NCI-H2029 (cell line): ENCODE results near the gene SIGMAR1.

ENCODE experiments used
- DNase-seq: peaks from one replicate; lab custom pipeline; 2025; lab: John Stamatoyannopoulos, UW

The SIGMAR1 gene

DNA sequence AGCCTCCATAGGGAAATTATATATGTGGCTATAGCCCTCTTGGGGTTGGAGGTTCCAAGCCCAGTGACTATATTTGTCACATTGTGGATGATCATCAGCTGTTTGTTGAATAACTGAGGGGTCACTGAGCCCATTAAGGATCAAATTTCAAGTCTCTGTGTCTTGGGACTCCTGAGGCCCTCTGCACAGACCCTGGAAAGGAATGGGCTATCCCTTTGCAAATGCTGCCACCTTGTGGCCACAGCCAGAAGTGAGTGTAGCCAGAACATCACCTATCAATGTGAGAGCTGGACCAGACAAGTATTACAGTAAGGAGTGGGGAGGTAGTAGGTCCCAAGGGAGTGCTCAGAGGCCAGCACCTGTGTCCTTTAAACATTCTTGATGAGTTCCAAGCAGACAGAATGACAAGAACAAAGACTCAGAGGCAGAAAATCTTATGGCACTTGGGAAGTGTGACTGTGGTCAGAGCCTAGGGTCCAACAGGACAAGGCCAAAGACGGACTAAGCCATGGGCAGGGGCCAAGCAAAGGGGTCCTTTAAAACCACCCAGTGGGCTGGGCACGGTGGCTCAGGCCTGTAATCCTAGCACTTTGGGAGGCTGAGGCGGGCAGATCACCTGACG, 33.9 kb downstream of the SIGMAR1 start:
- peak; percentile 31 for DNase-seq

GRCh38 chr9:34601937-34602573, 35.5 kb downstream of the SIGMAR1 start:
- DNase-seq: no peak

DNA sequence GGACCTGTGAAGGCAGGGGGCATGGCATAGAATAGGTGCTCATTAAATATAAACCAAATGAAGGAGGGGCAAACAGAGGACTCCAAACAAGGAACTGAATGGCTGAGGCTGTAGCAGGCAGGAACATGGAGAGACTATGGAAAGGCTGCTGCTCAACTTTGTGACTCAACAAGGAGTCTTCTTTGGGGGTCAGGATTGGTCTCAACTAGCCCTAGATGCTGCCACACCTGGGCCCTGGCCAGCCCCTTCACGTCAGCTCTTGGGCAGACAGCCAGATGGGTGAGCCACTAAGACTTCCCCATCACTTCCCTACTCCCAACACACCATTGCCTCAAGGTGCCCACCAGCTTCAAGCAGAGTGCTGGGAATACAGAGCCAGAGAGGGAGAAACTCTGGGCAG, 36.7 kb downstream of the SIGMAR1 start:
- no peak for DNase-seq

- no peak for DNase-seq
Observed at GRCh38 chr9:34599546-34599945, 38.0 kb downstream of the SIGMAR1 start.

DNA sequence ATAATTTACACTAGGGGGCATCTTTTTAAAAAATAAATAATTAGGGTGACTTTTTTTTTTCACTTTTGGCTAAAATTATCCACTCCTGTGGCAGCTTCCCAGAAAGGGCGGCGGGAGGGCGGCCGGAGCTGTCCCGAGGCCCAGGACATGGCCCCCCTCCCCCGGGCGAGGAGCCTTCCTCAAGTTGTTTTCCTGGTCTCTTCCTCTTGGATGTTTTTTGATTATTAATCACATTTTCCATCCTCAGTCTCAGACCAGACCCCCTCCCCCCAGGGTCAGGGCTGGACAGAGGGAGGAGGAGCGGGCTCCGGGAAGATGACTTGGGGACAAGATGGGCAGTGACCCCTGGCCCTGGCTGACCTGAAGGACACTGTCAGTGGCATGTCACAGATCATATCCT, 43.4 kb downstream of the SIGMAR1 start:
- no peak for DNase-seq

DNA sequence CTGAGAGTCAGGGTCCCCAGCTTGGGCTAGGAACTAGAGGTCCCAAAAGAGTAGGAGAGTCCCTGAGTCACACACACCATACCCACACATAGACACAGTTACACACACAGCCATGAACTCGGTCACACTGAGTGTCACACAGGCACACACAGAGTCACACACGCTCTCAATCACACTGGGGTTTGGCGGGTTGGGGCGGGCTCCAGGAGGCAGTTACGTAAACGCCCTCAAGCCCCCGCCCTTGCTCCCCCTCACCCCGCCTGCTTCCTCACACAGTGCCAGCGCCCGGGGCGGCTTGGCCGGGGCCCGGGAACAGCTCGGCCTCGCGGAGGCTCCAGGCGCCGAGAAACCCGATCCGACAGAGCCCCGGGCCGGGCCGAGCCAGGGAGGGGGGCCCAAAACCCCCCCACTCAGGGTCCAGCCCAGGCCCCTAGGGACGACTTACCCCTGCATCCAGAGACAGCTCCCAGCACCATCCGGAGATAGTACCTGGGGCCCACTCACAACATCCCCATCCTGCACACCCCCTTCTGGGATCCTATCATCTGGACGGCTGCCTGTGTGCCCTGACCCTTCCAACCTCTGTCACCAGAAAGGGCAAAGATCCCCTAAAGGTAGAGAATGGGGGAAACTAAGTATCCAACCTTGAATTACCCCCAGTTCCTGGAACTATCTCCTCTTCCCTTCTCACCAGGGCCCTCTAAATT, 44.5 kb downstream of the SIGMAR1 start:
- DNase-seq: no peak

DNA sequence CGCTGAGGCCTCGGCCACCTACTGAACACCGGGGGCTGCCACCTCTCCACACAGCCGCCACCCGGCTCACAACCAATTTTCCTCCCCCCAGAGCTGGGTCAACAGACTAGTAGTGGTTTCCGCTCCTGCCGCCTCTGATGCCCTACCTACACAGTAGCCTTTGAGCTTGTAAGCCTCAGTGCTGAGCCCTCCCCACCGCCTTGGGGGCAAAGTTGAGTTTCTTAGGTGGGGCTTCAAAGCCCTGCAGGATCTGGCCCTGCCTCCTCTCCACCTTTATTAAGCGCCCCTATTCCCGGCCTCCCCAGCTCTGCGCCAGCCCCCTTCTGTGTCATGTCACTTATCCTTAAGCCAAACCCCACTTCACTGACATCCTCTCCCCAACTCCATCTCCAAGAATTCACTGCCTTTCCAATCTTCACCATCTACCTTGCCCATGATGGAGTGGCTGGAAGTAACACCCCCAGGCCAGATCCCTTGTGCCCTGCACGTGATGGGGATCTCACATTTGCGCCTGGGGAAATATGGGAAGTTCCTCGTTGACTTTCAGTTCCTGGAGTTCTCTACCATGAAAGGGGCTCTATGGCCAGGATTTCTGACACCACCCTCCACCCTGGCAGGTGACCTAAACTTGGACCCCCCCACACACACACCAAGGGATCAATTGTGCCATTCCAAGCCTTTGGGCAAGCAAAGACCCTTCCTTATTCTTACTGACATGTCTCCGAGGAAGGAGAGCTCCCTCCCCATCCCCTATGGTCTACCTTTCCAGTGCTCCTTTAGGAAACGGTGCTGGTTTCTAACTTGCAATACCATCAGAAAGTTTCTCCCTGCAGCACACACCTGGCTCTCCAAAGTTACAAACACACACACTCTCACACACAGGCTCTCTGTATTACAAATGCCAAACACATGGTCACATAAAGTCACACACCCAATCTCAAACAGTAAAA, 45.4 kb downstream of the SIGMAR1 start:
- no peak for DNase-seq

DNA sequence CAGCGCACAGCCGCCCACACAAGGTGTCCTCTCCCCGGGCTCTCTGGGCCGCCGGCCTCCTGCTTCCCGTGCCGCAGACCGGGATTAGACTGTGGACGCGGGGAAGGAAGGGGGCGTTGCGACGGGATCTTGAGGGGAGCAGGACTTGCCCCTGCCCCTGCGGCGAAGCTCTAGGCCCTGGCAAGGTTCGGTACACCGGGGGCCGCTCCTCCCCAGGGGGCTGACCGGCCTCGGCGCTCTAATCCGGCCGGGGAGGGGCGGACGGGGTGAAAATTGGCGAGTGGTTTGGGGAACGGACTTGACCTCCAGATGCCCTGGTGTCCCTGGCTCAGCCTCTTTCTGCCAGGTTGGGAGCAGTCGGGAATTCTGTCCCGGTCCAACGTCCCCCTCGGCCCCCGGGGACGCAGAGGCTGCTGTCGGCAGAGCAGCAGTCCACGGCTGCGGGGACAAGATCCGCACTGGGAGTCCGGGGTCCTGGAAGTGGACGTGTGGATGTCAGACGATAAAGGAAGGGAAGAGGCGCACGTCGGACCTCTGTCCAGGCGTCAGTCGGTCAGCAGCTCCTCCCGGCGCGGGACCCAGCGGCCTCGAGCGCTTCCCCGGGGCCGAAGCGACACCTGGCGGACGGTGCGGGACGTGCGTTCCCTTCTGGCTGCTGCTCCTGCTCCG, 46.2 kb downstream of the SIGMAR1 start:
- DNase-seq: peak; percentile 40

DNA sequence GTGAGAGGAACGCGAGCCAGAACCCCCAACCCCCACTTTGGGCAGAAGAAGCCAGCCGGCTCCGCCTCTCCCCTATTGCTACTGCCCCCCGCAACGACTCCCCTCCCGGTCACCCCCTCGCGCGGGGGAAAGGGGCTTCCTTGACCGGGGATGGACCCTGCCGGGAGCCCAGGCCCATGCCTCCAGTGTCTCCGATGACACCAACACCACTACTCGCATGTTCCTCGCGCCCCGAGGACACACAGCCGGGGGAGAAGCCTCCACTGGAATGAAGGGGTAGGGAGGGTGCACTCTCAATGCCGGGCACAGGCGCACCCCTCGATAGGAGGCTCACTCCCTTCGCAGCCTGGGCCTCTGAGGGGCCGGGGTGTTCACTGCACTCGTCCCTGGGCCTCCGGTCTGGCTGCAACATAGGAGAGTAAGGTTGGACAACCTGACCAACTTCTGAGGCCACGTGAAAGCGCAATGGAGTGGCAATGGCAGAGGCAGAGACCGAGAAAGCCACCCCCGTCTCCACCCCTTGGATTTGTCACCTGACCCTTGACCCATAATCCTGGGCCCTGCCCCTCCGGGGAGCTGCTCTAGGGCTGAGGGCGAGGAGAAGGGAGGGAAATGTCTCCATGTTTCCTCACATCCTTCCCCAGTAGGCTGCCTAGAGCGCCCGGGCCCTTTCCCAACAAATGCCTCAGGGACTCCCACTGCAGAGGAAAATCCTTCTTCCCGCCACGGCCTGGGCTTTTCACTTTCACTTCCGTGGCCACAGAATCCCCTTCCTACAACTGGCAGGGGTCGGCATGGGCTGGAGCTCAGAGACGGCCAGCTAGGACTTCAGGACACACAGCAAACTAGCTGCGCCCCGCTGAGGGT, 47.0 kb downstream of the SIGMAR1 start:
- DNase-seq: no peak

- DNase-seq: peak; percentile 42
Observed at GRCh38 chr9:34589636-34590380, 47.8 kb downstream of the SIGMAR1 start, which contains the start of gene CNTFR. CNTFR (minus strand) TSS chr9:34589724; CDS start chr9:34568981, 20,743 bp downstream.

- DNase-seq: no peak
Observed at GRCh38 chr9:34588671-34589635, 48.6 kb downstream of the SIGMAR1 start.

DNA sequence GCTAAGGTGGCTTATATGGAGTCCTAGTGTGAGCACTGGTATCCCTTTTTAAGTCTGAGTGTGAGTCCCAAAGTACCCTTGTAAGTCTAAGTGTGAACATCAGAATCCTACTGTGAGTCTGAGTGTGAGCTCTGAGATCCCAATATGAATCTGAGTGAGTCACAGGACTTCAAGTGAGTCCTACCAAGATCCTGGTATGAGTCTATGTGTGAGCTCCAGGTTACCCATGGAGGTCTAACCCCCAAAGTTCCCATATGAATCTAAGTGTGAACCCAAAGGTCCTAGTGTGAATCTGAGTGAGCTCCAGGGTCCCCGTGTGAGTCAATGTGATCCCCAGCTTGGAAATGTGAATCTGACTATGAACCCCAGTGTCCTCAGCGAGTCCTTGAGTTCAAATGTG, 50.3 kb downstream of the SIGMAR1 start:
- DNase-seq: no peak

DNA sequence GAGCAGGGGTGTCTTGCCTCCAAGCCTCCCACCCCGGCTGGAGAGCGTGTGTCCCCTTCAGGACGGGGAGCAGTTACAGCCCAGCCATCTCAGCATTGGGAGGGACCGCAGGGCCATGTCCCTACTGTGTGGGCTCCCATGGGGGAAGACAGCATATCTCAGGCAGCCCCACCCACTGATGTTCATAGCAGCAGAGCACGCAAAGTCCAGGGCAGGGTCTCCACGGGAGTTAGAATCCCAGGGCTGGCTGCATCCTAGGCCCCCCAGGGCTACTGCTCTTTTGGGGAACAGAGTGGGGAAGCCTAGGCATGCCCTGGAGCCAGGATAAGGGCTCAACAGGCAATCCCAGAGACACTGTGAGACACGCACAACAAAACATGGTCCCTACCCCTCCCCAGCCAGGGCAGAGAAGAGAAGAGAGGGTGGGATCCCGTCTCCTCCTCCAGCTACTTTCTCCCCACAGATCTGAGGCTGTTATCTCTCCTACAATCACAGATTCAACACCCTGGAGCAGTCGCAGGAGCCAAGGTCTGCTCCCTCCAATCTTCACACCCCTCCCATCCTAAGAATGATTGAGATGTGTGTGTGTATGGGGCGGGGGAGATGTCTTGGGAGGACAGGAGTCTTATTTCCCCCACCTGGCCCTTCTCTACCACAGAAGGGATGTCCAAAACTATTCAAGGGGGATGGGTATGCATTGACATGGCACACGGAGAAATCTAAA, 51.5 kb downstream of the SIGMAR1 start:
- DNase-seq: no peak

GRCh38 chr9:34584970-34585369, 52.6 kb downstream of the SIGMAR1 start:
- DNase-seq: no peak
